PC-9 (cell line): ENCODE measurements around the gene NUP85. TPM values are rescaled to one million over a fixed set of nuclear protein-coding genes. Genes with fewer than 3 reads are reported as not detected.

ENCODE experiments used
- BruUV-seq: library from RNA; stranded (reverse); fragments of 400-500 nt; replicated peaks from 2 replicates; lab custom pipeline; 2021; lab: Mats Ljungman, UMichigan
- CTCF ChIA-PET: fragments of 300-600 bp; sonication (Branson Sonifier 250); formaldehyde crosslinking; loops from one replicate; lab custom pipeline; 2022; ENCODE audit warnings: antibody characterized with exemption; lab: Charles Lee
- POLR2A ChIA-PET: fragments of 300-600 bp; sonication (Branson Sonifier 250); formaldehyde crosslinking; loops from one replicate; lab custom pipeline; 2022; ENCODE audit warnings: antibody characterized with exemption; ENCODE audit not compliant: unreplicated experiment; lab: Charles Lee
- DNase-seq, 2 experiments: peaks; one replicate each; pipeline versions ENCODE4 v3.0.0 to v3.0.0-alpha.2; 2015 to 2022; ENCODE audit warnings: mixed read lengths in 1 of 2
- H2AFZ ChIP-seq: fragments of 200-600 bp; sonication (generic); 2 replicates; pipeline ENCODE4 v1.8.1; 2017; ENCODE audit warnings: antibody characterized with exemption
- H3F3A ChIP-seq: fragments of 200-600 bp; sonication (generic); 2 replicates; pipeline ENCODE4 v1.8.1; 2017; ENCODE audit warnings: antibody characterized with exemption, mild to moderate bottlenecking, low read depth; ENCODE audit not compliant: insufficient read depth
- H3K27ac ChIP-seq: fragments of 200-600 bp; sonication (generic); 2 replicates; pipeline ENCODE4 v1.6.1; 2016; ENCODE audit warnings: mixed run types
- H3K27me3 ChIP-seq: fragments of 200-600 bp; sonication (generic); 2 replicates; pipeline ENCODE4 v1.6.1; 2016; ENCODE audit warnings: low read depth, mixed run types; ENCODE audit not compliant: insufficient read depth
- H3K36me3 ChIP-seq: fragments of 200-600 bp; sonication (generic); 2 replicates; pipeline ENCODE4 v1.6.1; 2016; ENCODE audit warnings: low read depth, mixed run types
- H3K4me1 ChIP-seq: fragments of 200-600 bp; sonication (generic); replicated peaks from 2 replicates; pipeline ENCODE4 v1.6.1; 2016; ENCODE audit warnings: mixed run types; ENCODE audit not compliant: insufficient read depth
- H3K4me2 ChIP-seq: fragments of 200-600 bp; sonication (generic); 2 replicates; pipeline ENCODE4 v1.6.1; 2017; ENCODE audit warnings: mixed run types
- H3K4me3 ChIP-seq: fragments of 200-600 bp; sonication (generic); 2 replicates; pipeline ENCODE4 v1.6.1; 2016; ENCODE audit warnings: mixed run types
- H3K79me2 ChIP-seq: fragments of 200-600 bp; sonication (generic); 2 replicates; pipeline ENCODE4 v1.6.1; 2017; ENCODE audit warnings: low read depth, mixed run types
- H3K9me2 ChIP-seq: fragments of 200-600 bp; sonication (generic); 2 replicates; pipeline ENCODE4 v1.8.1; 2017; ENCODE audit warnings: mild to moderate bottlenecking; ENCODE audit not compliant: insufficient read depth
- H3K9me3 ChIP-seq: fragments of 200-600 bp; sonication (generic); 2 replicates; pipeline ENCODE4 v1.8.1; 2016; ENCODE audit warnings: low read depth; ENCODE audit not compliant: insufficient read depth
- H4K20me1 ChIP-seq: fragments of 200-600 bp; sonication (generic); 2 replicates; pipeline ENCODE4 v1.8.1; 2017; ENCODE audit not compliant: insufficient read depth
- EZH2 ChIP-seq: fragments of 200-600 bp; sonication (generic); IDR thresholded peaks from 2 replicates; pipeline ENCODE4 v1.8.0; 2017; ENCODE audit warnings: antibody characterized with exemption, low read depth
- intact Hi-C: fragments of 100-400 bp; cut with micrococcal nuclease; formaldehyde crosslinking; loops from one replicate; pipeline ENCODE4 v1.10.0; 2022; ENCODE audit not compliant: unreplicated experiment
- total RNA-seq: library from RNA; stranded (reverse); gene quantifications from 2 replicates; pipeline ENCODE4 v1.2.3, GENCODE V29; 2021
- TF ChIP-seq, protein P1 (sequence below): fragments of 200-600 bp; sonication (generic); conservative IDR thresholded peaks from 2 replicates; pipeline ENCODE4 v1.6.1; 2017; ENCODE audit warnings: mixed run types, antibody characterized with exemption, mild to moderate bottlenecking, moderate library complexity

Gene NUP85
- total RNA-seq, 1 experiment from 2014 or later: 73.1 TPM

DNA sequence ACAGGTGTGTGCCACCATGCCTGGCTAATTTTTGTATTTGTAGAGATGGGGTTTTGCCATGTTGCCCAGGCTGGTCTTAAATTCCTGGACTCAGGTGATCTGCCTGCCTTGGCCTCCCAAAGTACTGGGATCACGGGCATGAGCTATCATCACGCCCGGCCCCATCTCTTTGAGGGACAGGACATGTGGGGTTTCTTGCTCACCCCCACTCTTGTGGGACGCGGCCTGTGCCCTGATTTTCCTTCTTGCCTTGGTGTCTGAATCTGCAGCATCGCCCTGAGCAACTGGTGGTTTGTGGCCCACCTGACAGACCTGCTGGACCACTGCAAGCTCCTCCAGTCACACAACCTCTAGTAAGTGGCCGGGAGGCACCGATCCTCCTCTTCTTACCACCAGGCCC lies 25.6 kb downstream of the NUP85 start:
- CTCF ChIA-PET: no interaction called here

DNA sequence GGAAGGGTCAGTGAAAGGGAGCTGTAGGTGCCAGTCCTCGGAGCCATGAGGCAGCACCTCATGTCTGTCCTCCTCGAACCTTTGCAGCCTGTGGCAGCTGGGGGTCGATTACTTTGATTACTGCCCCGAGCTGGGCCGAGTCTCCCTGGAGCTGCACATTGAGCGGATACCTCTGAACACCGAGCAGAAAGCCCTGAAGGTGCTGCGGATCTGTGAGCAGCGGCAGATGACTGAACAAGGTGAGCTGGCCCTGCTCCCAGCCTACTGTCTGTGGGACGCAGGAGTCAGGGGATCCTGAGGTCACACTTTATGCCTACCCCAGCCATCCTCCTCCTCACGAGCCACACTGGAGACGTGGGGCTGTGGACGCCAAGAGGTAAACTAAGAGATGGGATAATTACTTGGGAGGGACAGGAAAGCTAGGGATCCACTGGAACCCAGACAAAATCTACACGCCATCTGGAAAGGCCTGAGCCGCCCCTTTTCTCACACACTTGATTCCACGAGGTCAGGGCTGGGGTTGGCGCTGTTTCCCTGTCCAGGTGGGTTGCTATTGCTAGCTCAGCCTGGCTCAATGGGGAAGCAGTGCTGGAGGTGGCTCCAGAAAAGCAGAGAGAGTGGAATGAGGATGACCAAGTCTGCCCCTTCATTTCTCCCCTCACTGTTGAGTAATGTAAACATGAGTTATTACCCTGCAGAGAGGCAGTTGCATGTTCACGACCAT lies 26.4 kb downstream of the NUP85 start:
- no peak overlapping the region for H3K4me3 ChIP-seq
- H3K4me1 ChIP-seq: no peaks in the 10 kb centered on the region
- H3K9me2 ChIP-seq: no peaks in the 10 kb centered on the region
- TF ChIP-seq, protein P1, sequence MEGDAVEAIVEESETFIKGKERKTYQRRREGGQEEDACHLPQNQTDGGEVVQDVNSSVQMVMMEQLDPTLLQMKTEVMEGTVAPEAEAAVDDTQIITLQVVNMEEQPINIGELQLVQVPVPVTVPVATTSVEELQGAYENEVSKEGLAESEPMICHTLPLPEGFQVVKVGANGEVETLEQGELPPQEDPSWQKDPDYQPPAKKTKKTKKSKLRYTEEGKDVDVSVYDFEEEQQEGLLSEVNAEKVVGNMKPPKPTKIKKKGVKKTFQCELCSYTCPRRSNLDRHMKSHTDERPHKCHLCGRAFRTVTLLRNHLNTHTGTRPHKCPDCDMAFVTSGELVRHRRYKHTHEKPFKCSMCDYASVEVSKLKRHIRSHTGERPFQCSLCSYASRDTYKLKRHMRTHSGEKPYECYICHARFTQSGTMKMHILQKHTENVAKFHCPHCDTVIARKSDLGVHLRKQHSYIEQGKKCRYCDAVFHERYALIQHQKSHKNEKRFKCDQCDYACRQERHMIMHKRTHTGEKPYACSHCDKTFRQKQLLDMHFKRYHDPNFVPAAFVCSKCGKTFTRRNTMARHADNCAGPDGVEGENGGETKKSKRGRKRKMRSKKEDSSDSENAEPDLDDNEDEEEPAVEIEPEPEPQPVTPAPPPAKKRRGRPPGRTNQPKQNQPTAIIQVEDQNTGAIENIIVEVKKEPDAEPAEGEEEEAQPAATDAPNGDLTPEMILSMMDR: no peak
- TF ChIP-seq EZH2: no peak
- H4K20me1 ChIP-seq: no peaks in the 10 kb centered on the region
- intact Hi-C loops: no loop called here
- POLR2A ChIA-PET: interaction anchor here (0.7 kb wide), 1 partner anchor 18 kb away, joined by 3 read pairs; no protein-coding TSS in a partner anchor
- no TSS peak for BruUV-seq
- no peak overlapping the region for H2AFZ ChIP-seq
- CTCF ChIA-PET: no interaction called here
- H3K79me2 ChIP-seq: no peaks in the 10 kb centered on the region
- H3K9me3 ChIP-seq: no peaks in the 10 kb centered on the region
- H3K36me3 ChIP-seq: 0 out of 2 replicates have a peak, but pooled peaks cover 23% of the 10 kb centered on the region
- no peaks in the 10 kb centered on the region for H3K27me3 ChIP-seq
- H3K4me2 ChIP-seq: no peak overlapping the region
- peaks cover 34% of the 10 kb centered on the region; the same call in 1 of the 2 replicates for H3F3A ChIP-seq
- no peak overlapping the region for H3K27ac ChIP-seq
- DNase-seq: no peak

More for the DNA sequence above, 25.6 kb downstream of the NUP85 start:
- no peak for TF ChIP-seq EZH2
- TF ChIP-seq, protein P1: no peak
- no peak overlapping the region for H3K4me2 ChIP-seq
- peaks cover 26% of the 10 kb centered on the region; the same call in 1 of the 2 replicates for H3F3A ChIP-seq
- H3K79me2 ChIP-seq: no peaks in the 10 kb centered on the region
- no peak overlapping the region for H3K27ac ChIP-seq
- DNase-seq: no peak
- H4K20me1 ChIP-seq: 0 out of 2 replicates have a peak, but pooled peaks cover 7% of the 10 kb centered on the region
- H3K27me3 ChIP-seq: no peaks in the 10 kb centered on the region
- no peaks in the 10 kb centered on the region for H3K9me2 ChIP-seq
- POLR2A ChIA-PET: interaction anchor here (0.6 kb wide), 1 partner anchor 50 kb away, joined by 4 read pairs; no protein-coding TSS in a partner anchor
- no peaks in the 10 kb centered on the region for H3K9me3 ChIP-seq
- intact Hi-C loops: no loop called here
- no TSS peak for BruUV-seq
- H3K4me3 ChIP-seq: no peak overlapping the region
- no peak overlapping the region for H2AFZ ChIP-seq
- no peaks in the 10 kb centered on the region for H3K4me1 ChIP-seq
- 0 out of 2 replicates have a peak, but pooled peaks cover 23% of the 10 kb centered on the region for H3K36me3 ChIP-seq

DNA sequence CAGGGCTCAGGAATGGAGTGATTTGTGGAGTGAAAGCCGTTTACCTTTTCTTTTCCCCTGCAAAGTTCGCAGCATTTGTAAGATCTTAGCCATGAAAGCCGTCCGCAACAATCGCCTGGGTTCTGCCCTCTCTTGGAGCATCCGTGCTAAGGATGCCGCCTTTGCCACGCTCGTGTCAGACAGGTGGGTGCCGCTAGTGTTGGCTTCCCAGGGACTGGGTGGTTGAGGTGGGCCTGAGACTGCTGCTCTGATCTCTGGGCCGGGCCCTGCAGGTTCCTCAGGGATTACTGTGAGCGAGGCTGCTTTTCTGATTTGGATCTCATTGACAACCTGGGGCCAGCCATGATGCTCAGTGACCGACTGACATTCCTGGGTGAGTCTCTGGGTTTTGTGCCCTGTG lies 27.3 kb downstream of the NUP85 start:
- Histone ChIP-seq H3K9me2 (no peaks in the 10 kb centered on the region), H3K79me2 (no peaks in the 10 kb centered on the region), H3F3A (peaks cover 32% of the 10 kb centered on the region; the same call in 1 of the 2 replicates), H3K4me2 (no peak overlapping the region), H3K4me3 (no peak overlapping the region), H3K27ac (no peak overlapping the region), H3K4me1 (no peaks in the 10 kb centered on the region), H3K27me3 (no peaks in the 10 kb centered on the region), H3K36me3 (0 out of 2 replicates have a peak, but pooled peaks cover 23% of the 10 kb centered on the region), H2AFZ (no peak overlapping the region), H4K20me1 (no peaks in the 10 kb centered on the region), H3K9me3 (no peaks in the 10 kb centered on the region)
- ChIA-PET POLR2A (interaction anchor here (0.7 kb wide), 1 partner anchor 17 kb away, joined by 3 read pairs; no protein-coding TSS in a partner anchor), CTCF (no interaction called here)
- intact Hi-C loops: no loop called here
- DNase-seq: no peak
- no TSS peak for BruUV-seq
- no peak for TF ChIP-seq EZH2
- TF ChIP-seq, protein P1: no peak
